GM12878 (cell line): Measurements from ENCODE around the gene RIPOR3.

Experiments
- ZNF207 ChIP-seq: fragments of 450-650 bp; IDR thresholded peaks from 2 replicates; pipeline ENCODE4 v1.6.1; 2014; ENCODE audit warnings: antibody characterized with exemption, mild to moderate bottlenecking, borderline replicate concordance
- TF ChIP-seq, protein P1 (sequence below): fragments of 450-650 bp; IDR thresholded peaks from 2 replicates; pipeline ENCODE4 v1.6.1; 2016; ENCODE audit warnings: mild to moderate bottlenecking, moderate library complexity, borderline replicate concordance

DNA sequence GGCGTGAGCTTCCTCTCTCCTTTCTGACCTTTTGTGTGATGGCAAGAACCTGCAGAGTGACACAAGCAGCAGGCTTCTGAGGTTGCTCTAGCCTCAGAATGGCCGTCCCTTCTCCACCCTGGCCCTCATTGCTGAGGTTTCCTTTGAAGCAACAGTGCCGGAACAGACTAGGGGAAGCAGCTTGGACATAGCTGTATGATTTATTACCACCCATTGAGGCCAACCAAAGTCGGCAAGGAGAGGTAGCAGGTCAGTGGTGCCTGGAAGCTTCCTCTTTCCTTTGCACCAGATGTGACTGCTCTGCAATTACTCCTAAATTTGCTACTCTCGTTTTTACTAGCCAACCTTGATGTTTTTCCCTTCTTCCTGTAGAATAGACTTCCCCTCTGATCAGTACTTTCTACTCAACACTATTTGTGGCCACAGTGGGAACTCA, 149.7 kb downstream of the RIPOR3 start:
- TF ChIP-seq, protein P1, sequence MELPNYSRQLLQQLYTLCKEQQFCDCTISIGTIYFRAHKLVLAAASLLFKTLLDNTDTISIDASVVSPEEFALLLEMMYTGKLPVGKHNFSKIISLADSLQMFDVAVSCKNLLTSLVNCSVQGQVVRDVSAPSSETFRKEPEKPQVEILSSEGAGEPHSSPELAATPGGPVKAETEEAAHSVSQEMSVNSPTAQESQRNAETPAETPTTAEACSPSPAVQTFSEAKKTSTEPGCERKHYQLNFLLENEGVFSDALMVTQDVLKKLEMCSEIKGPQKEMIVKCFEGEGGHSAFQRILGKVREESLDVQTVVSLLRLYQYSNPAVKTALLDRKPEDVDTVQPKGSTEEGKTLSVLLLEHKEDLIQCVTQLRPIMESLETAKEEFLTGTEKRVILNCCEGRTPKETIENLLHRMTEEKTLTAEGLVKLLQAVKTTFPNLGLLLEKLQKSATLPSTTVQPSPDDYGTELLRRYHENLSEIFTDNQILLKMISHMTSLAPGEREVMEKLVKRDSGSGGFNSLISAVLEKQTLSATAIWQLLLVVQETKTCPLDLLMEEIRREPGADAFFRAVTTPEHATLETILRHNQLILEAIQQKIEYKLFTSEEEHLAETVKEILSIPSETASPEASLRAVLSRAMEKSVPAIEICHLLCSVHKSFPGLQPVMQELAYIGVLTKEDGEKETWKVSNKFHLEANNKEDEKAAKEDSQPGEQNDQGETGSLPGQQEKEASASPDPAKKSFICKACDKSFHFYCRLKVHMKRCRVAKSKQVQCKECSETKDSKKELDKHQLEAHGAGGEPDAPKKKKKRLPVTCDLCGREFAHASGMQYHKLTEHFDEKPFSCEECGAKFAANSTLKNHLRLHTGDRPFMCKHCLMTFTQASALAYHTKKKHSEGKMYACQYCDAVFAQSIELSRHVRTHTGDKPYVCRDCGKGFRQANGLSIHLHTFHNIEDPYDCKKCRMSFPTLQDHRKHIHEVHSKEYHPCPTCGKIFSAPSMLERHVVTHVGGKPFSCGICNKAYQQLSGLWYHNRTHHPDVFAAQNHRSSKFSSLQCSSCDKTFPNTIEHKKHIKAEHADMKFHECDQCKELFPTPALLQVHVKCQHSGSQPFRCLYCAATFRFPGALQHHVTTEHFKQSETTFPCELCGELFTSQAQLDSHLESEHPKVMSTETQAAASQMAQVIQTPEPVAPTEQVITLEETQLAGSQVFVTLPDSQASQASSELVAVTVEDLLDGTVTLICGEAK = no peak
- no peak for TF ChIP-seq ZNF207
